ENCODE measurements around the gene CBX8.

CBX8 gene

DNA sequence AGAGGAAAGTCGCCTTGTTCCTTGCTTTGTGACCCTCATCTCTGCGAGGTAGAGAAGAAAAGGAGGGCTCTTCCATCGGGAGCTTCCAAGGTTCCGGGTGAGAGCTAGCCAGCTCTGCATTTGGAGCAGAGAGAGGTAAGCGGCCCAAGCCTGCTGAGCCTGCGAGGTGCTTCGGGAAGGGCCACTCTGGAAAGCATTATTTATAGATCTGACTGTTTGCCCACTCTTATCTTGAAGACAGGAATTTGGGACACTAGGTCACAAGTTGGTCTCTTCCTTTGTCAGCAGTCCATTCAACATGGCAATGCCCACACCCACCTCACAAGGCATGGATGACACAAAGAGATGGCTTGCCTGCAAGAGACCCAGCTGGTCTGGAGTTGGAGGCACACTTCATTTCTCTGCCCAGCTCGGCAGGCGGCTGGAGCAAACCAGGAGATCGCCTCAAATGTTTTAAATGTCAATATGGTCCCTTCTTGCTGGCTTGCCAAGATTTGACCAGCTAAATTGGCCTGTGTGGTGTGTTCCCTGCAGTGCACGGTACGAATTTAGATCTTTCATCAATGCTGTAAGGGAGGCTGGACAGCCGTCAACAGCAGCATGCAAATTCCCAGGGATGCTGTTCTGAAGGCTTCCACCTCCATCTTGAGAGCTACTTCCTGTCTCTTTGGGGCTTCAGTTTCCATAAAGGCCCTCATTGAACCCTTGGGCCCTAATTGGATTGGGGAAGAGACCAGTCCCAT, 22.8 kb upstream of the CBX8 start:
- DNase-seq, result no peak

DNA sequence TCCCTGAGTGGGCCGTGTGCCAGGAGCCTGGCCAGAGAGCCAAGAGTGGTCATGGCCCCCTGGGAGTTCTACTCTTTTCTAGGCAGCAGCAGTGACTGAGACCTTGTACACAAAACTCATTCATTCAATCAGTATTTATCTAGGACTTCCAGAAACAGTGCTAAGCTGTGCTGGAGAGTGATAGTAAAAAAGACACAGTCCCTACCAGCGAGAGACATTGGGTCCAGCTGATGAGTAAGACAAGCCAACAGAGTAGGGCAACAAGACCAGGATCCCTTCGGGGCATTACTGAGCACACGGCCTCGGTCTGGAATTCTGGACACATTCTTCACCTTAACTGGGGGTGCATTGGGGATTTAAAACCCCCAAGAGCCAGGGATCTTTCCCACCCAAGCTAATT, 22.2 kb upstream of the CBX8 start:
- DNase-seq, result no peak

DNA sequence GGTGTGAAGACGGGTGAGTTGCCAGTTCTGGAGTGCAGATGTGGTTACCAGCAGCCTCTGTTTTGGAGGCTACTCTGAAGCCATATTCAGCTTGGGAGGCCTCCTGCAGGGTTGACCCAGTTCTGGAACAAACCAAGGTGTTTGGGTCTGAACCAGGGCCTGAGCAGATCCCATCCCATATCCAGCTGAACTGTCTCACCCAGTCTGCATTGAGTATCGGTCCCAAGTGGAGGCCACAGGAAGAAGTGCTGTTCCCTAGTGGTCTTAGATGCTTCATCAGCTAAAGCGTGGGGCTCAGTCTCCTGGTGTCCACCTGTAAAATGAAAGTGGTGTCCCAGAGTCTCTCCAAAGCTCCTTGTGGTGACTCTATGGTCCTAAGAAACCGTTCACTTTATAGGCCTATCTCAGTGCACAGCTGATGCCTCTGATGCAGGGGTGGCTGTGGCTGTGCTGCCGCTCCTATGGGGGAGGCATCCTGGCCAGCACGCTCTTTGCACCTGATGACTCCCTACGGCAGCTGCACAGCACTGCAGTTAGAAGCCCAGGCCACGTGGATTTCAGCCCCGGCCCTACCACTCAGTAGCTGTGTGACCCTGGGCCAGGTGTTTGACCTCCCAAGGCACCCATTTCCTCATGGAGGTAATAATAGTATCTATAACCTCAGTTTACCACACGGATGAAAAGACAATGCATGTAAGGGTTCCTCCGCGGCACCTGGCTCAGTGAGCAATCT, 21.3 kb upstream of the CBX8 start:
- no peak for DNase-seq

DNA sequence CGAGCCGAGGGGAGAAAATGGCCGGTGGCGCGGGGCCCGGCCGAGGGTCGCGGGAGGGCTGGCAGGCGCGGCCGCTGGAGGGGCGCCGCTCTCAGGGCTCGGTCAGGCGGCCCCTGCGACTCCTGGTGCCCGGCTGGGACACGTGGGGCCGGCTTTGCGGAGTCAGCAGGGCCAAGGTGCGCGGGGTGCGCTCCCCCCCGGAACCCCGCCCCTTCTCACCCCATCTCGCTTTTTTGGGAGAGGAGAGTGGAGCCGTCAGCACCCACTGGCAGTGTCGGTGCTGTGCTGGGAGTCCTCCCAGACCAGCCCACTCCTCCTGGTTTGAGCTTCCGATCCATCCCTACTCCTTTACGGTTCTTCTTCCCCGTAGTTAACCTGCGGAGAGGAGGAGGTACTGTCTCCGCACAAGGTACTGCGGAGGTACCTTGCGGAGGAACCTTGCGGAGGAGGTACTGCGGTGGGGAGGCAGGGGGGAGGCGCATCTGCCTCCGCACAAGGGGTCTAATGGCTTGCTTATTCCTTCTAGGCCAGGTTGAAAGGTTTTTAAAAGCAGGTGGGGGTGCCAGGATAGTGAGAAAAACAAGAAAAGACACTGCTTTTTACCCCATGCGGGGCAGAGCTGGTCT, 19.1 kb upstream of the CBX8 start:
- DNase-seq, result no peak

DNA sequence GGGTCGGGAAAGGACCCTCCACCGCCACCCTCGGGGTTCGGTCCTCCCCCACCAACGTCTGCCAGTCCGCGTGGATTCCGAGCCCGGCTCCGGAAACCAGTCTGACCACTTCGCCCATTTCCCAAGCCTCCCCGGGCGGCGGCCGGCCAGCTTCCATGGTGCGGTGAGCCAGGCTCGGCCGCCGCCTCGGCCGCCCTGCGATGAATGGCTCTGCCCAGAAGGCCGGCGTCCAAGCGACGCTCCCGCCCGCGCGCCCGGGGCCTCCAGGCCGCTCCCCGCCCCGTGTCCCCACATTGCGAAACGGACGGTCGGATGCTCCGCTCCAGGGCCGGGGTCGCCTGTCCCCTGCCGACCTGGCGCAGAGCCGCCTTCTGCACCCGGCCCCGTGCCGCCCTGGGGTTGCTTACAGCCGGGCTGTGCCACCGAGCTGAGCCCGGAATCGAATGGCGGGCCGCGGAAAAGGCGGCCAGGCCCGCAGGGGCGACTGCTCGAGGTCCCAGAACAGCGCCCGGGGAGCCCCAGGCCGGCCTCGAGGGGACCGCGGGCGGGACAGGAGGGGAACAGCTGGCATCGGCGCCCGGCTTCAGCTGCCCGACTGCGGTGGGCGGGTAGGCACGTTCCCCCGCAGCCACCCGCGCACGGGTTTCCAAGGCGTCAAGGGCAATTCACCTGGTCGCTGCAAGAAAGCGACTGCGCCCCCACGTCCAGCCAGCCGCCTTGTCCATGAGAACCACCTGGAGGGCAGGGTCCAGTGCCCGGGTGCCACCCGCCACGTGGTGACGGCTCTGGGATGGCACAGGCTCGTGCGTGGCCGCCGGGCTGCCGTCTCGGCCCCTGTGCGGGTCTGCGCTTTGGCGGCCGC, 18.3 kb upstream of the CBX8 start:
- DNase-seq, result no peak

DNA sequence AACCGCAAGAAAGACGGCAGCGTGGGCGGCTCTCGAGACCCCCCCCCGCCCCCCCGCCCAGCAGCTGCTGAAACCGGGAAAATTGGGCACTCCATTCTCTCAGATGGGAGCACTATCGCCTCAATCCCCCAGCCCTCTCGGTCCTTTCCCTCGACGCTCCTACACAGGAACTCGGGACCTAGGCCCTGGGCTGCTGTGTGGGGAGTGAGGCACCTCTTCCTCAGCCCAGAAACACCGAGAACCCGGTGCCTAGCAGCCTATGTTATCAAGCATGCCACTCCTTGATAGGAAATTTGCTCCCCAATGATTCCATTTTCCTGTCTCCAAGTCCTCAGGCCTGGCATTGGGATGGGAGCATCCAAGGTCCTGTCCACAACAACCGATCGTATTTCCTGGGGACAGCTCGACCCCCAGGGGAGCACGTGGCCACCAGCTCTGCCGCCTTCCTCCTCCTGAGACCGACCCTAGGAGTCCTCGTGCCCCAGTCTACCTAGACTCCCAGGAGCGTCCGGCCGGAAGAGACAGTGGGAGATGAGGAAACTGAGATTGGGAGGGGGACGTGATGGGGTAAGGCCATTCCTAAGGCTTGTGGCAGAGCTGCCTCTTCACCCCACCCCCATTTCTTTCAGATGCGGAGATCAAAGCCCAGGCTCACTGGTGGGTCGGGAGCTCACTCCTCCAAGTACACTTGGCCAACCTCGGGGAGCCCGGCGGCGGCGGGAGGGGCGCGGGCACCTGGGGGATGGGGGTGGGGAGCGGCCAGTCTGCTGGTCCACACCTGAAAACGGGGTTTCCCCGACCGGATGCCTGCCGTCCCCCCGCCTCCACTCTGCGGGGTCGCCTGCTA, 17.5 kb upstream of the CBX8 start:
- no peak for DNase-seq

DNA sequence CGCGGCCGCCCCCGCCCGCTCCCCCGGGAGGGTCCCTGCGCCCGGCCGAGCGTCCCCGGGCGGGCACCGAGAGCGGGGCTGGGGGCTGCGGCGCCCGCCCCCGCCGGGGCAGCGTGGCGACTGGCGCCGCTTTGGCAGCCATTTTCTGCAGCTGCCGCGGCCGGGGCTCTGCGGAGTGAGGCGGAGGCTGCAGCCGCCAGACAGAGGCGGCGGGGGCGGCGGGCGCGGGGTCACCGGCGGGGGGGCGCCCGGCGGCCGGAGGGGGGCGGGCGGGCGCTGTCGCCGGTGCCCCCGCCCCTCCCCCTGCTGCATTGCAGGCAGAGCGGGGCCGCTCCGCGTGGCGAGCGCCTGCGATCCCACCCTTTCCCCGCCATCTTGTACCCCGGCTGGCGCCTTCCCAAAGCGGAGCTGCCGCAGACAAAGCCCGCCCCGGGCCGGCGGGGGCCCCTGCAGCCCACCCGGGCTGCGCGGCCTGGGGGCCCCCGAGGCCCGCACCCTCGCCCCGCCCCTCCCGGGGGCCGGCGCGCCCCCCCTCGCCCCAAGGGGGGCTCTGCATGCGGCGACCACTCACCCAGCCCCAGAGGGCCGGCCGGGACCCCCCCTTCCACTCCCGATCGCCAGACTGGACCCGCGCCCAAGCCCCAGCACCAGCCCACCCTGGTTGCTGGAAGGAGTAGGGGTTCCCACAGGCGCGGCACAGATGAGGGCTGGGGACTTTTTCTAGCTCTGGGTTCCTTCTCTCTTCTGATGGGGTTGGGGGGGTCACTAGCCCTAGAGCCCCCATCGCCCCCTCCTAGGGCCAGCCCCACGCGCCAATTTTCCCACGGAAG, 16.6 kb upstream of the CBX8 start:
- no peak for DNase-seq

DNA sequence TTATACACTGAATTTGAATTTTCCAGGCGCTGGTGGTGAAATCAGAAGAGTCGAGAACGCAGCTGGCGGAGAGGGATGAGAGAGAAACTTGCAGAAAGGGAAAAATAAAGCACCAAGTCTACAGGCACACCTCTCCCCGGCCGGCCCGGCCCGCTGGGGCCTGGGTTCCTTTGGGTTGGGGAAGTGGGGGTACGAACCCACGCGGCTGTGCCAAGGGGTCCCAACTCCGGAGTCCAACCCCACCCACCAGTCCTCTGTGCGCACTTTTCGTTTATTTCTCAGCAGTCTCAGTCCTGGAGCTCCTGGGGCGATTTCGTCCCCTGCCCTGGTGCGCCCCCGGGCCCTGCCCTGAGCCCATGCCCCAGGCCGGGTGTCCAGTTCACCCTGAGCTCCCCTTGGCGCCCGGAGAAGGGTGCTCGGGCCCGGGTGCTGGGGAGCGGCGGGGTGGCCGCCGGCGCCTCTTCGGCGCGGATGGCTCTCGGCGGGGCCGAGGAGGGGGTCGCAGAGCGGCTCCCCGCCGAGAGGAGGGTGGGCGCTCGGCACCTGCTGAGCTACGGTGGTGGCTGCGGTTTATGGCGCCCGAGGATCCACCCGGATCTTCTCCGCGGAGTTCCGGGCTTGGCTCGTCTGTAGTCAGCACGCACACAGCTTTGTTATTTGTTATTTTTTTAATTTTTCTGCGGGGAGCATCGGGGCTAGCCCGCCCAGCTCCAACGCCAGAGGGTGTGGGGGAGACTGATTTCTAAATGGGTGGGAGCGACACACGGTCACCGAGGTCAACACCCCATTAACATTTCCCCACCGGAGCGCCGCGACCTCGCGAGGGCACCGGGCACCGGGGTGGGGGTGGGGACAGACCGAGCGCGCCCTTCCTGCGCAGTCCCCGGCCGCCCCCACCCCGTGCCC, 15.7 kb upstream of the CBX8 start:
- DNase-seq, result no peak

DNA sequence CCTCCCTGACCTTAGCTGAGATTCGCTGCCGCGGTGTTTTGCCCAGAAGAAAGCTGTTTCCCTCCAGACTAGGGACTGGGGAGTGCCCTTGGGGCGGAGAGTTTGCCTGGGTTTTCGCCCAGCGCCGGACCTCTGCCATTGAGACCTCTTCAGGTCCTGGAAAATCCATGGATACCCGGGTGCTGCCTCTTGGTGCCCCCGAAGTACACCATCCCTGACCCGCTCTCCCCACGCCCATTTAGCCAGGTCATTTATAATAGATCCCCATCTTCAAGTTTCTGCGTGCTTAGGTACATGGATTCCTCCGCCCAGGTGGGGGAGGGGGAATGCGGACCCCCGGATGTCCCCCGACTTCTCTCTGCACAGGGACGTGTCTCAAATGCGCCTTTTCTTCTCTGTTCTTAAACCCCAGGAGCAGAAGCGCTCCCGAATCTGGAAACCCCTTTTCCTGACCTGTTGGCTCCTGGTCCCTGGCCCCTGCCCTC, 15.0 kb upstream of the CBX8 start:
- DNase-seq, result no peak

DNA sequence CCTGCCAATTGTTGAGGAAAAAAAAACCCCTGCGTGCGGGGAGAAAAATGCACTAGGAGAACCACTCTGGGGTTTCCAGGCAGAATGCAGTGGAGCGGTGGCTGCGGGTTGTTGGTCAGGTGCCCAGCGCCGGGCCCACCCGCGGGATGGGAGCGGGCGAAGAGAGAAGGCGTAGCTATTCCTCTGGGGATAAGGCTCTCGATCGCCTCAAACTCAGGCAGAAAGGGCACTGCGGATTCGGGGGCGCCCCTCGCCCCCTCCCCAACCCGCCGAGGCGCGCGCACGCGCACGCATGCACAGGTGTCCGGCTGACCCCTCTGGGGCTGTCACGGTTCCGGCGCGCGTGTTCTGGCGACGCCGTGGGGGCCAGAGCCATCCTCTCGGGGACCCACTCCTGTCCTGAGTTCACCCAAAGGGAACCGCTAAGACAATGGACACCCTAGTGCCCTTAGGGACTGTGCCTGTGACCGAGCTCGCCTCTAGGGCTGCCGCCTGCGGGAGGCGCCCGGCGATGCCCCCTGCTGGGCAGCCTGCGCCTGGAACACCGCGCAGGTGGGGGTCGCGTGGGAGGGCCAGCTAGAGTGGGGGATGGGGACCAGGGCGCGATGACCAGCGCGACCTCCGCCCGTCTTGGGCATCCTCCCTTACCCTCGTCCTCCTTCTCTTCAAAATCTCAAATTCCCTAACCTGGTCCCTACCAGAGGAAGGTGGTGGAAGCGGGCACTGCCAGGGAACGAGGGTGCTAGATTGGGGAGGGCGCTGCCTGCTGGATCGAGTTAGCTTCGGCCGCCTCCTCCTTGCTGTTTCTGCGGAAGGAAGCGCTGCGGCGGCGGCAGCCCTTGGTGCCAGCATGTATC, 14.4 kb upstream of the CBX8 start:
- peak in 1 of 5 donors; percentile 46 for DNase-seq

DNA sequence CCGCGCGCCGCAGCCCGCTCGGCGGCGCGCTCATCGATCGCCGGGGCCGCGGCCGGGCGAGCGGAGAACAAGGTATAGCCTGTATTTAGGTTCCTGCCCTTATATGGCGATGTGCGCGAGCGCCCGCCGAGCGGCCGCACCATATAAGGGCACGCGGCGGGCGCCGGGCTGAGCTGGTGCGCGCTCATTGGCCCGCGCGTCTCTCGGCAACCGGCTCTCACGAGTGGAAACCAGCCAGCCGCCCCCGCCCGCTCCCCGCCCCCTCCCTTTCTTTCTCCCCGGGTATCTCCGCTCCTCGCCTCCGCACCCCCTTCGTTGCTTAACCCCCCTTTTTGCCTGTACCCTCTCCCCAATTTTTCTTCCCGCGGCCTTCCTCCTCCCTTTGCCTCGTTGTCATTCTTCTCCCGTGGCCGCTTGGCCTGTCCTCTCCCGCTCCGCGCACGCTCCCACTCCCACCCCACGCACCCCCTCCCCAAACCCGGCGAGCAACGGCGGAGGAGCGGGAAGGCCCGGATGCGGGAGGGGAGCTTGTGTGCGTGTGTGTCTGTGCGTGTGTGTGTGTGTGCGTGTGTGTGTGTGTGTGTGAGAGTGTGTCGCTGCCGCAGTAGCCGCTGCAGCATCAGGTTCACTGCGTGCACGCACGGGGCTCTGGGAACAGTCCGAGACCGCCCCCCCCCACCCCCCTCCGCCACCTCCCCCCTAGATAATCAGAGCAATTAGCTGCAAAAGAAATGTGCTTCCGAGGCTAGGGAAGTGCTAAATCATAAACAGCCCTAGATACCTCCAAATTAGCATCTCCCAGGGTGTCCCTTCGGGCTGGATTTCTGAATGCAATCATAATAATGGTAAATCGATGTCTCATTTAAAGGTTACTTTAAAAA, 13.5 kb upstream of the CBX8 start:
- DNase-seq, result peak; percentile 65 to 82 (median 76)

DNA sequence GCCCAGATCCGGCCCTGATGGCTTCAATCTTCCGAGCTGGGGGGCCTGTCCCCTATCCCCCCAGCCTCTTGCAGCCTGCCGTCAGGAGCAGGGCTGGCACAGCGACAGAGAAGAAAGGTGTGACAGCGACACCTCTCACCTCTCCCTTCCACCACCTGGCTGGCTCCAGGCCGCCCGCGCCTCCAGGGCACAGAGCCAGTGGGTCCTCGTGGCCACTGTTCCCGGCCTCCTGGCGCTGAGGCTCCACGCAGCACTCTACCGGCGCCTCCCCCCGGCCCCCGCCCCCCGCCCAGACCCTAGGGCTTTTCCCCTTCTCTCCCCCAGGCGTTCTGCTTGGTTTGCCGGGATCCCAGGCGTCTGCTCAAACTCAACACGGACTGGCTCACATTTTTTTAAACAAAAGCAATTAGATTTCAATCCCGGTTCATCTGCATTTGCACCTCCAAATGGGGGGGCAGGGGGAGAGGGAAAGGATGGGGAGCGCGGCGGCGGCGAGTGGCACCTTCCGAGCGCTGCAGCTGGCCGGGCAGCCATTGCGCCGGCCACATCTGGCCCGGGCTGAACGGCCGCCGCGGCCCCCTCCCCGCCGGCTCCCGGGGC, 12.8 kb upstream of the CBX8 start:
- DNase-seq, result no peak

DNA sequence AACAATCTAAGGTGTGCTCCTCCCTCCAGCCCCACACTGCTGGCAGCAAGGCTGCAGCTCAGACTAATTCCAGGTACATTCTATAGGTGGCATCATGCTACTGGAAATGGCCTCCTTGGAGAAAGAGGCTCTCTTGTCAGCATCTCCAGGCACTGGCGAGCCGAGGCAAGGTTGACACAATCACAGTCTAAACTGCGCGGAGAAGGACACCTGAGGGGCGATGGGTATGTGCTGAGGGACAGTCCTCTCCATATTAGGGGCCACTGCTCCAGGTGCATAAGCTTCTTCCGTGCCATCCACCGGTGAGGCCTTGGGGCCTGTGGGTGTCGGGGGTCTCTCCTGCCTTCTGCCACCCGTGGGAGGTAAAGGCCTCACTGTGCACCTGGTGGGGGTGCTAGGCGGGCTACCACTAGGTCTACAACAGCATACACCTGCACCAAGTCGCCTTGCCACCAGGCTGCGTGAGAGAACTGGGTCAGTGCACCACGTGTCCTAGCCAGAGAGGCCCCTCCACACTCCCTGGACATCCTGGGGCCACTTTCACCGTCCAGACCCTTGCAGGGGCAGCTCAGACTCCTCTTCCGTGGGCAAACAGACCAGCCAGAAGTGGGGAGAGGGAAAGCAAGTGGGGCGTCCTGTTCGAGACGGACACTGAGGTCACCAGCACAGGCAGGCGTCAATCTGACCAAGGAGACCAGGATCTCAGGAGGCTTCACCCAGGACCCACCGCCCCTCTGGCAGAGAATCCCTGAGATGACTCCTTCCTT, 12.1 kb upstream of the CBX8 start:
- peak in 2 of 5 donors; percentile 12 to 50 for DNase-seq

DNA sequence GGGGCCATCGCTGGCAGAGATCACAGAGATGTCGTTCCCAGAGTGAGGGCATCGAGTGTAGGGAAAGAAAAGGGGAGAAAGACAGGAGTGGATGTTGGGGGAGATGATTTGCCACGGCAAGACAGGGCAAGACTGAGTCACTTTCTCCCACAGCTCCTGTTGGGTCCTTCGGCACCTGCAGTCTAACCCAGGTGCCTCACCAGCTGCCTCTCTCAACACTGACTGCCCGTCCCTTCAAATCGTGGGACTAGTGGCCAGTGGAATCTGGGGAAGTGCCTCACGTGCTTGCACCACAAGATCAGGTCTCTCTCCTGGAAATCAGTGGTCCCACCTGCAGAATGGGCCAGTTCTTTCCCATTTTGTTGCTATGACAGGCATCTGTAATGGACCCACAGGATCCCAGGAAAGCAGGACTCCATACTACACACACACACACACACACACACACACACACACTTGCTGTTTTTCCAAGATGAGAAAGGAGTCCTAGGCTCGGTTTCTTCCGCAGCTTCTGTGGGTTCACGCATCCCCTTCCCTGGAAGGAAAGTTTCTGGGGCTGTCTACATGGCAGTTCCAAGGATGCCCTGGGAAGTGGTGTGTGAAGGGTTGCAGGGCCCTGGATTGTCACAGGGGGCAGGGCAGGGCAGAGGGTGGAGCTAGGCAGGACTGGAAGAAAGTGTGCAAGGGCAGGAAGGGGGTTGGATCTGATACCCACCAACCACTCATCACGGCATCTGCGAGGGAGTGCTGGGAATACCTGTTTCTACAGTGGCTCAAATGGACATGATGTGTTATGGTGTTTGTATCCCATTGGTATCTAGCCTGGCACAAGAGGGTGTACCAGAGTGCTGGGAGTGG, 10.2 kb upstream of the CBX8 start:
- no peak for DNase-seq

DNA sequence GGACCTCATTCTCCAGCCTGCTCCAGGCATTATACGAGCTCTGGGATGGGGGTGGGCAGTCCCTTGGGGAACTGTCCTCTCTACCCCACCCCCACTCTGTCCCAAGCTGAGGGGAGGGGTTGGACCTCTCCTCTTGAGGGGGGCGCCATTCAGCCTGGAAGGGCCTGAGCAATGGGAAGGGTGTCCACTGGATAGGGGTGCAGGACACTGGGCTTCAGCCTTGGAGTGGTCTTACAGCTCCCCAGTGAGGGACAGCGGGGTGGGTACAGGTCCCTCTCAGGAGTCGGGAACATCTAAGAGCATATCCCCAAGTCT, 9.5 kb upstream of the CBX8 start:
- no peak for DNase-seq

Data from T-helper 1 cell (primary cell).